Neural progenitor cell (in vitro differentiated cells): ENCODE results near the gene RBM47. TPM values are rescaled to one million over a fixed set of nuclear protein-coding genes. Genes with fewer than 3 reads are reported as not detected.
"Not testable (repeated sequence)": the region's sequence is repeated elsewhere in the genome, so short reads cannot be mapped to it uniquely, and the experiment has no call there.

ENCODE experiments used
- DNase-seq: peaks from one replicate; pipeline ENCODE4 v3.0.0-alpha.2; 2016; ENCODE audit warnings: low spot score
- H2AFZ ChIP-seq: fragments of 200-600 bp; sonication (generic); replicated peaks from 2 replicates; pipeline ENCODE4 v1.6.1; 2016; ENCODE audit warnings: antibody characterized with exemption
- H3F3A ChIP-seq: fragments of 200-600 bp; sonication (generic); 2 replicates; pipeline ENCODE4 v1.6.1; 2016; ENCODE audit warnings: antibody characterized with exemption, low read depth
- H3K27ac ChIP-seq: fragments of 200-600 bp; sonication (generic); 2 replicates; pipeline ENCODE4 v1.5.1; 2016; ENCODE audit warnings: mild to moderate bottlenecking
- H3K27me3 ChIP-seq: fragments of 200-600 bp; sonication (generic); 2 replicates; pipeline ENCODE4 v1.6.1; 2016; ENCODE audit warnings: mild to moderate bottlenecking, moderate library complexity
- H3K36me3 ChIP-seq: fragments of 200-600 bp; sonication (generic); 2 replicates; pipeline ENCODE4 v1.5.1; 2016
- H3K4me1 ChIP-seq: fragments of 200-600 bp; sonication (generic); 2 replicates; pipeline ENCODE4 v1.6.1; 2016; ENCODE audit warnings: mixed run types
- H3K4me2 ChIP-seq: fragments of 200-600 bp; sonication (generic); 2 replicates; pipeline ENCODE4 v1.6.1; 2016
- H3K4me3 ChIP-seq: fragments of 200-600 bp; sonication (generic); 2 replicates; pipeline ENCODE4 v1.5.1; 2016
- H3K79me2 ChIP-seq: fragments of 200-600 bp; sonication (generic); 2 replicates; pipeline ENCODE4 v1.6.1; 2016; ENCODE audit warnings: low read depth
- H3K9ac ChIP-seq: fragments of 200-600 bp; sonication (generic); 2 replicates; pipeline ENCODE4 v1.6.1; 2016
- H3K9me3 ChIP-seq: fragments of 200-600 bp; sonication (generic); 2 replicates; pipeline ENCODE4 v1.5.1; 2016; ENCODE audit warnings: low read depth
- H4K20me1 ChIP-seq: fragments of 200-600 bp; sonication (generic); 2 replicates; pipeline ENCODE4 v1.6.1; 2016; ENCODE audit warnings: low read depth
- H3K27ac Mint-ChIP-seq: 3 replicates; pipeline ENCODE4 v1.8.0; 2021; ENCODE audit warnings: mixed read lengths
- H3K27me3 Mint-ChIP-seq: 2 replicates; pipeline ENCODE4 v1.8.0; 2022; ENCODE audit warnings: low read depth, mild to moderate bottlenecking, inconsistent platforms, moderate library complexity, mixed read lengths; ENCODE audit not compliant: insufficient read depth
- H3K36me3 Mint-ChIP-seq: 3 replicates; pipeline ENCODE4 v1.8.0; 2021; ENCODE audit warnings: mixed read lengths
- H3K4me1 Mint-ChIP-seq: 3 replicates; pipeline ENCODE4 v1.8.0; 2021; ENCODE audit warnings: mixed read lengths
- H3K4me3 Mint-ChIP-seq: 3 replicates; pipeline ENCODE4 v1.8.0; 2021; ENCODE audit warnings: mild to moderate bottlenecking, moderate library complexity, mixed read lengths
- H3K9me3 Mint-ChIP-seq: 3 replicates; pipeline ENCODE4 v1.8.0; 2020; ENCODE audit warnings: mixed read lengths
- EZH2 ChIP-seq: fragments of 200-600 bp; sonication (generic); IDR thresholded peaks from 2 replicates; pipeline ENCODE4 v1.6.1; 2017; ENCODE audit warnings: antibody characterized with exemption, mild to moderate bottlenecking, moderate library complexity
- EZH2phosphoT487 ChIP-seq: fragments of 200-600 bp; sonication (generic); IDR thresholded peaks from 2 replicates; pipeline ENCODE4 v1.6.1; 2017; ENCODE audit warnings: antibody characterized with exemption
- total RNA-seq: library from RNA; depleted of rRNA; stranded (reverse); fragments of >200 nt; gene quantifications from 2 replicates; pipeline ENCODE4 v1.2.3, GENCODE V29; 2015; ENCODE audit warnings: low replicate concordance
- TF ChIP-seq, protein P1 (sequence below): fragments of 200-600 bp; sonication (generic); IDR thresholded peaks from 2 replicates; pipeline ENCODE4 v1.5.1; 2017; ENCODE audit warnings: antibody characterized with exemption, mild to moderate bottlenecking

RBM47 gene
- total RNA-seq, 1 donor from 2014 or later: 2.9 TPM

DNA sequence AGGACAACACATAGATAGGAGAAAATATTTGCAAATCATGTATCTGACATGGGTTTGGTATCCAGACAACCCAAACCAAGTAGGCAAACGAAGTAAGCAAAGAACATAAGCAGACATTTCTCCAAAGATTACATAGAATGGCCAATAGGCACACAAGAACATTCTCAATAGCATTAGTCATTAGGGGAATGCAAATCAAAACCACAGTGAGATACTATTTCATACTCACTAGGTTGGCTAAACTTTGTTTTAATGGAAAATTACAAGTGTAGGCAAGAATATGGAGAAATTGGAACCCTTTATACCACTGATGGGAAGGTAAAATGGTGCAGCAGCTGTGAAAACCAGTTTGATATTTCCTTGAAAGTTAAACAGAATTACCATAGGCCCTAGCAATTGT lies 219.8 kb downstream of the RBM47 start:
- Histone ChIP-seq H4K20me1 (no peaks in the 10 kb centered on the region), H3K9ac (no peak overlapping the region), H2AFZ (no peak overlapping the region), H3K36me3 (no peaks in the 10 kb centered on the region), H3K9me3 (no peaks in the 10 kb centered on the region), H3K79me2 (no peaks in the 10 kb centered on the region), H3K27ac (no peak overlapping the region), H3F3A (no peaks in the 10 kb centered on the region), H3K4me2 (no peak overlapping the region), H3K4me1 (no peaks in the 10 kb centered on the region), H3K4me3 (no peak overlapping the region), H3K27me3 (no peaks in the 10 kb centered on the region)
- Mint-ChIP-seq H3K4me3 (no peak overlapping the region), H3K27me3 (peaks cover 6% of the 10 kb centered on the region), H3K27ac (no peak overlapping the region), H3K9me3 (peaks cover 23% of the 10 kb centered on the region), H3K36me3 (peaks cover 4% of the 10 kb centered on the region), H3K4me1 (peaks cover 4% of the 10 kb centered on the region)
- TF ChIP-seq EZH2phosphoT487 (no peak), EZH2 (no peak)
- TF ChIP-seq, protein P1, sequence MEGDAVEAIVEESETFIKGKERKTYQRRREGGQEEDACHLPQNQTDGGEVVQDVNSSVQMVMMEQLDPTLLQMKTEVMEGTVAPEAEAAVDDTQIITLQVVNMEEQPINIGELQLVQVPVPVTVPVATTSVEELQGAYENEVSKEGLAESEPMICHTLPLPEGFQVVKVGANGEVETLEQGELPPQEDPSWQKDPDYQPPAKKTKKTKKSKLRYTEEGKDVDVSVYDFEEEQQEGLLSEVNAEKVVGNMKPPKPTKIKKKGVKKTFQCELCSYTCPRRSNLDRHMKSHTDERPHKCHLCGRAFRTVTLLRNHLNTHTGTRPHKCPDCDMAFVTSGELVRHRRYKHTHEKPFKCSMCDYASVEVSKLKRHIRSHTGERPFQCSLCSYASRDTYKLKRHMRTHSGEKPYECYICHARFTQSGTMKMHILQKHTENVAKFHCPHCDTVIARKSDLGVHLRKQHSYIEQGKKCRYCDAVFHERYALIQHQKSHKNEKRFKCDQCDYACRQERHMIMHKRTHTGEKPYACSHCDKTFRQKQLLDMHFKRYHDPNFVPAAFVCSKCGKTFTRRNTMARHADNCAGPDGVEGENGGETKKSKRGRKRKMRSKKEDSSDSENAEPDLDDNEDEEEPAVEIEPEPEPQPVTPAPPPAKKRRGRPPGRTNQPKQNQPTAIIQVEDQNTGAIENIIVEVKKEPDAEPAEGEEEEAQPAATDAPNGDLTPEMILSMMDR: no peak
- no peak for DNase-seq

GRCh38 chr4:40407468-40407867 lies 222.2 kb downstream of the RBM47 start:
- peaks cover 23% of the 10 kb centered on the region for H3K9me3 Mint-ChIP-seq
- not testable (repeated sequence) for H3K4me3 ChIP-seq, H3F3A ChIP-seq, DNase-seq, H3K4me3 Mint-ChIP-seq, H3K4me1 ChIP-seq, H4K20me1 ChIP-seq, H3K4me2 ChIP-seq, H3K27me3 ChIP-seq, H3K27me3 Mint-ChIP-seq, H3K9ac ChIP-seq, H2AFZ ChIP-seq, H3K27ac Mint-ChIP-seq, H3K36me3 ChIP-seq, H3K4me1 Mint-ChIP-seq, H3K36me3 Mint-ChIP-seq, H3K79me2 ChIP-seq, H3K9me3 ChIP-seq, H3K27ac ChIP-seq

GRCh38 chr4:40406340-40406739 lies 223.3 kb downstream of the RBM47 start:
- Histone ChIP-seq H3K9me3 (no peaks in the 10 kb centered on the region), H3K27me3 (no peaks in the 10 kb centered on the region)
- peaks cover 4% of the 10 kb centered on the region for H3K4me1 Mint-ChIP-seq

DNA sequence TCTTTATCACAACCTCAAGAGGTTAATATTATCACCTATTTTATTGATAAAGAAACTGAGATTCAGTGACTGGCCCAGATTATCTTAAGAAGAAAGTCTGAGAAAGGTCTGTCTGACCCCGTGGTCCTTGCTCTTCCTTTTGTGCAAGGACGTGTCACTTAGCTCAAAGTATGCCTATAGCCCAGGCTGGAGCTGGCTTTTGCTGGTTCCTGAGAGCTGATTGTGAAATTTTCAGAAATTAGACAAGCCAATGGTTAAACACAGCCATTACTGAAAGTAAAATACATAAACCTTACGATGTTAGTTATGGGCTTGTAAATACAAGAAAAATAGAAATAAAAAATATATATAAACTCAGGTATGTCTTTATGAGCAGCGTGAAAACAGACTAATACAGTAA lies 224.5 kb downstream of the RBM47 start:
- Histone ChIP-seq H3K4me3 (no peak overlapping the region), H3K9me3 (no peaks in the 10 kb centered on the region), H3K27ac (no peak overlapping the region), H2AFZ (no peak overlapping the region), H3K4me1 (no peaks in the 10 kb centered on the region), H4K20me1 (no peaks in the 10 kb centered on the region), H3K4me2 (no peak overlapping the region), H3K79me2 (no peaks in the 10 kb centered on the region), H3K36me3 (no peaks in the 10 kb centered on the region), H3K9ac (no peak overlapping the region), H3F3A (no peaks in the 10 kb centered on the region), H3K27me3 (no peaks in the 10 kb centered on the region)
- TF ChIP-seq, protein P1: no peak
- no peak for TF ChIP-seq EZH2phosphoT487
- TF ChIP-seq EZH2: no peak
- DNase-seq: no peak
- Mint-ChIP-seq H3K27me3 (peaks cover 3% of the 10 kb centered on the region), H3K9me3 (peaks cover 23% of the 10 kb centered on the region), H3K4me3 (no peak overlapping the region), H3K36me3 (peaks cover 4% of the 10 kb centered on the region), H3K4me1 (peaks cover 4% of the 10 kb centered on the region), H3K27ac (no peak overlapping the region)

More at GRCh38 chr4:40406340-40406739, 223.3 kb downstream of the RBM47 start:
- H3K4me2 ChIP-seq: no peak overlapping the region
- no peak overlapping the region for H3K4me3 ChIP-seq
- no peaks in the 10 kb centered on the region for H3F3A ChIP-seq
- Mint-ChIP-seq H3K27ac (no peak overlapping the region), H3K27me3 (peaks cover 2% of the 10 kb centered on the region), H3K4me3 (no peak overlapping the region), H3K36me3 (peaks cover 4% of the 10 kb centered on the region), H3K9me3 (peaks cover 23% of the 10 kb centered on the region)
- H3K4me1 ChIP-seq: no peaks in the 10 kb centered on the region
- TF ChIP-seq, protein P1: no peak
- TF ChIP-seq EZH2phosphoT487 (no peak), EZH2 (no peak)
- DNase-seq: no peak
- H3K79me2 ChIP-seq: no peaks in the 10 kb centered on the region
- no peaks in the 10 kb centered on the region for H3K36me3 ChIP-seq
- H3K27ac ChIP-seq: no peak overlapping the region
- H2AFZ ChIP-seq: no peak overlapping the region
- H4K20me1 ChIP-seq: no peaks in the 10 kb centered on the region
- H3K9ac ChIP-seq: no peak overlapping the region
